Stimulated activated CD8-positive, alpha-beta memory T cell treated with anti-CD3 and anti-CD28 coated beads, Interleukin-12 subunit alpha, Interleukin-12 subunit beta, amount 100 ng/mL, for 4 hours (primary cell): ENCODE results near the gene CA12.

ENCODE experiments used
- DNase-seq: peaks from one replicate; pipeline ENCODE4 v3.0.0-alpha.2; 2020; ENCODE audit warnings: low read depth

CA12 gene

DNA sequence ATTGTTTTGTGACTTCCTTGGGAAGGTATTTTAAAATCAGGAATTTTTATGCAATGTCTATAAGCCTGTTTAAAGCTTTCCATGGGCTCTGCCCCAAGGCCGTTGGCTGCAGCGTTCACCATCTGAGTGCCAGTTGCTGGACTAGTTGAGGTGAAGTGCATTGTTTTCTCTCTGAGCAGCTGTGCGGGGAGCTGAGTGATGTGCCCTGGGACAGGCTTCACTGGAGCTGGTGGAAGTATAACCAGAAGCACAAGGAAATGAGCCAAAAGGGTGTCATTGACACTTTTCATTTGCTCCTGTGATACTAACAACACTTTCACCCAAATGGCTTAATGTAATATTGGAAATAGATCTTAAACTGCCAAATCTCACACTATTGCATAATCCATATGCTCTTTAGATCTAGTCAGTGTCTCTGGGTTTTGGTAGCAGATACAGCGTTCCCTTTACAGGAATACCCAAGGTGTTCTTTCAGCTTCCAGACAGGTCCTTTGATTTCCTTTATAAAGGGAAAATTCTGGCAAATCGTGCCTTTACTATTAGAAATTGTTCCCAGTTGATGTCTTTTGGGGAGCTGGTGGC lies 75.1 kb downstream of the CA12 start:
- no peak for DNase-seq

DNA sequence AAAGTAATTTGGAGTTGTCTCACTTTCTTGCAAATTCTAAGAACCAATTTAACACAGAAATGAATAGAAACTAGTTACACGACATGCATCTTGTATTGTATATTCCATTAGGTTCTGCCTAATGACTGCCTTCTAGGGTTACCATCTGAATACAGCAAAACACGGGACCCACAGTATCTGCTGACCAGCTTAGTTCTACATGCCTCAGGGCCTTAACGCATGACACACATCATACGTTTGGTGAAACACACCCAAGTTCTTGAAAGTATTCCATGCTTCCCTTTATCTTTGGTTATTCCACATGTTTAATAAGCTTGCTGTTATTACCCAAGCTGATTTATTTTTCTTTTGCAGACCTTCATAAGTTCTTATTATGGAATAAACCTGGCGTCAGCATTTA lies 76.4 kb downstream of the CA12 start:
- DNase-seq, result no peak

DNA sequence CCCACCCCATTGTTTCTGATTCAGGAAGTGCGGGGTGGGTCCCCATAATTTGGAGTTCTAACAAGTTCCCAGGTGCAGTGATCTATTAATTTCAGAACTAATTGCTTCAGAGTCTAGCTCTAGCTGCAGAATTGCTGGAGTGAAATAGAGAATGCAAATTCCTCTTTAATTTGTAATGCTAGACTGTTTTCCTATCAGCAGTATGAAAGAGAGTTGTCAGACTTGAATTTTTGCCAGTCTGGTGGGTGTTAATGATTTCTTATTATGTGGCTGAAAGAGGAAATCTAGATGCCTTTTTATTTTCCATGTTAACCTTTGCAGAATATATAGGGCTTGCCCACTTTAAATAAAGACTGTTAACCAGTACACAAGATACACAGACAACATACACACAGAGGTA lies 80.6 kb downstream of the CA12 start:
- no peak for DNase-seq

DNA sequence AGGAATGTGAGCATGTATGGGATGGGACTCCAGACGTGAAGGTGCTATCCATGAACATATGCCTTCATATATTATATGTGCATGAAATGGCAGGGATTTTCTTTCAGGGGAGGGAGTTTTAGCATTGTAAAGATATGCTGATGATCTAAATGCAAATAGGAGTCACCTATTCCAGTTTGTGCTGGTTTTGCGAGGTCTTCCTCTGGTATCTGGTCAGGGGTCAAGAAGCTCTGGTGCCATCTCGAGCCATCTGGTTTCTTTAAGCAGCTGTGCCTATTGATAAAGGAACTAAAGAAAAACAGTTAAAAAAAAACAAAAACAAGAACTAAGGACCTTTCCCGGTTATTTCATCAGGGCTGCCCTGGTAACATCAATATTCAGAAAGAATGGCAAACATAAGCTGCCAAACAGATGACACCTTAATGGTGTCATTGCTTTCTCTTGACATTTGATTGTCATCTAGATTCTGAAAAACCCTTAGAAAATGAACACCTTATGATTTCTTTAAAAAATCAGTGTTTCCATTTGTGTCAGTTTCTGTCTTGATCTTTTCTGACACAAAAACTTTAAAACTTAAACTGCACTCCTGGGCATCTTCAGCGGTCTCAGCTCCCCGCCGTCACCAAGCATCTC lies 81.6 kb downstream of the CA12 start:
- no peak for DNase-seq

DNA sequence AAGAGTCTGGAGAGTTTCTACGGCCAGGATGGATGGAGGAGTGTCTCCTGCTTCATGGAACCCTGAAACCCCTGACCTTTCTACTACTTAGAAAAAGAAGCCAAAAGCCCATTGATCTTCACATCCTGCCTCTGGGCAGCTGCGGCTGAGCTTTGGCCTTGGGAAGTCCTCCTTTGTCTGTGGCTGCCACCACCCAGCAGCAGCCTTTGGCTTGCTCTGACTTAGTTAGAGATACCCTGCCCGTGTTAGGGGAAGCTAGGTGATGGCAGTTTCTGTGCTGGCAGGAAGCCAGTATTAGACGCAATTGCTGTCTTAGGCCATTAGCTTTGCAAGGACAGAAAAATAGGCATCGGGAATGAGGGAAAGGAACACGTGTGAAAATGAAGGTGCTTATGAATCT lies 85.5 kb downstream of the CA12 start:
- no peak for DNase-seq

DNA sequence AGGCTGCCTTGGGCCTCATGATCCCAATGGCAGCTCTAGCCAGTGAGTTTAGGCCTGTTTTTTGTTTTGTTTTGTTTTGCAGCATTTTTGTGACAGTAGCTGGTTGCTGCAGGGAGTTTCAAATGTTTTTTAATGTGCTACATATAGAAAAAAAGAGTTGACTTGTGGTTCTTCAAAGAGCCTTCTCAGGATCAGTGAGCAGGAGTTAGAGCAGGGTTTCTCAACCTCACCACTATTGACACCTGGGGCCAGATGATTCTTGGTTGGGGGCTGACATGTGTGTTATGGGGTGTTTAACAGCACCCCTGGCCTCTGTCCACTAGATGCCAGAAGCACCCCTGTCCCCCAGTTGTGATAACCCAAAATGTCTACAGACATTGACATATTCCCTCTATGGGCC lies 86.3 kb downstream of the CA12 start:
- DNase-seq, result no peak

DNA sequence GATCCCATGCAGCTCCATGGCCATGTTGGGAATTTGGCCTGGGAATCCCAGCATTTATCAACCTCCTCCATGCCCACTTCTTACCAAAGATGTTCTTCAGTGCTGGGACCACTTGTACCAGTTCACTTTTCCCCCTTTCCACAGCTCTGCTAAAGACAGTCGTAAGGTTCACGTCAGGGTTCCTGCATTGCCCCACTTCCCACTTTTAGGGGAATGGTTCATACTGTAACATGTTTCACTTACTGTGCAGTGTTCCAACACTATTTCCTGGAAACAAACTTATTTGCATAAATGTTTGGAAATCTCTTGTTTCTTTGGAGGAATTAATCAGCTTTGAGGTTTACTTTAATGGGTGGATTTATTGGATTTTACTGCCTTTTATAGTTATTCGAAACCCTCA lies 87.3 kb downstream of the CA12 start:
- no peak for DNase-seq

DNA sequence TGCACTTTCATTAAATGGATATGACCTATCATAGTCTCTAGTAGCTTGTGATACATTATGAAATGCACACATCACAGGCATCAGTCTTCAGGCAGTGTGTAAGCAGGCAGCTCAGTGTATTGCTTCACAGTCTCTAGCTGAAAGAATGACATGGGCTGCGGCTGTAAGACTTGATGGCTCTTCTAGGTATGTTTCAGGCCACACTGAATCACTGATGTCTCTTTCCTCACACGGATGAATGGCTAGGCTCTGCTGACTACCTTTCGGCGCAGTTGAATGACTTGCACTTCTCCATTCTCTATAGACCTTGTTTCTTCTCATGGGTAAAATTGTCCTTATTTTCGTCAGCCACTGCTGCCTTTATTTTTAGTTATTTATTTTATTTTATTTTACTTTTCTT lies 88.9 kb downstream of the CA12 start:
- DNase-seq, result no peak

DNA sequence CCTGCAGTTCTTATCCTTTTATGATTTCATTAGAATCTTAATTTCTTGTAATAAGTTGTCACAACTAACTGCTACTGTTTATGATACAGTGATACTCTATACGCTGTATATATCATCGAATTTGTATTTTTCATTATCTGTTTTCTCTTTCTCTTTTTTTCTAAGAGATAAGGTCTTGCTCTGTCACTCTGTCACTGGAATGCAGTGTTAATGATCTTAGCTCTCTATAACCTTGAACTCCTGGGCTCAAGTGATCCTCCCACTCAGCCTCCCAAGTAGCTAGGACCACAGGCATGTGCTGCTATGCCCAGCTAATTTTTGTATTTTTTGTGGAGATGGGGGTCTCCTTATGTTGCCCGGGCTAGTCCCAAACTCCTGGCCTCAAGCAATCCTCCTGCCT lies 89.4 kb downstream of the CA12 start:
- DNase-seq, result no peak

DNA sequence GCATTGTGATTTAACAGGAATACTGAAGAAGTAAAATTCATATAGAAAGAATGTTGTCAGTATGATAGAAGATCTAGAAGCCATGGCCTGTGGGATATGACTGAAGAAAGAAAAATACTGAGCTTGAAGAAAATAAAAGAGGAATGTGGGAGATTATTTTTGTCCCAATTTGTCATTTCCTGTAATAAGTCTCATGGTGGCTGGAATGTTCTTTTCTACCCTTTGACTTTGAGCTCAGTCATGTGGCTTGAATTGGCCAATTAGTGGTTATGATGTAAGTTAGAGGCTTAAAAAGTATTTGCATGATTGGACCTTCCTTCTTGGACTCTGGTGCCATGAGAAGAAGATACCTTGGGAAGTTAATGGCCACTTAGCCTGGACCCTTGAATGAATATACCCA lies 90.1 kb downstream of the CA12 start:
- no peak for DNase-seq

DNA sequence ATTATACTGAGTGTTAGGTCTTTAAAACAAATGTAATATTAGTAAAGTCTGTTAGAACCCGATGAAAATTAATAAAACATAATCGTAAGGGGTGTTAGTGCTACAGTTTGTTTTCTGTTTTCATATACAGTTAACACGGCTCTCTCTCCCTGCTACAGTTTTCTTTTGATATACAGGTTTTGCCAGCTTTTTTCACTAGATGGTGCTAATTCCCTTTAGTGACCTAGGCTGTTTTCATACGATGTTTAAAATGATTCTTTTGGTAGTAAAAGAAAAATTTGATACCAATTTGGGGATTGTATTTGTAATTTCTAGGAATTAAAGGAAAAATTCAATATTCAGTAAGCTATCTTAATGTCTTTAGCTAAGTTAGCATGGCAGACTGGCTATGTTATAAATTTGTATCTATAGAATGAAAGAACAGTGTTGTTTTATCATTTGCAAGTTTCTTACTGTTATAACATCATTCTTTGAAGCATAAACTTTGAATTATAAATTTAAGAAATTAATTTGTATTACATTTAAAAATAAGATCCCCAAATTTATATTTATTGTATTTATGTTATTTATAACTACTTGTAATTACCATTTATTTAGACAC lies 92.8 kb downstream of the CA12 start:
- no peak for DNase-seq

DNA sequence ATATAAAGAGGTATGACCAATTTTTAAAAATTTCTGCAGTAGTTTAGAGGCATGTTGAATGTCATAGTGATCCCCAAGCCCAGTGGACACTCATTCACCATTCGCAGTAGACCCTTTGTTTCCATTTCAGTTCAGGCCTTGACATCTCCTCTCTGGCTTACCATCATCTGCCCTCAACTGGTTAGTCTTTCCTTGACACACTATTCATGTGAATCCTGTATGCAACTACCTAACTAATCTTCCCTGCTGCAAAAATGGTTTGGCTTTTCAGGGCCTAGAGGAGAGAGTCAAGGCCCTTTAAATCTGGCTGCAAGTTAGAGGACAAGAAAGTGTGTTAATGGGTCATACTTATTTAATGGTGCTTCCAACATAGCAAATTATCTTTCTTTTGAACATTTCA lies 93.3 kb downstream of the CA12 start:
- DNase-seq, result no peak

DNA sequence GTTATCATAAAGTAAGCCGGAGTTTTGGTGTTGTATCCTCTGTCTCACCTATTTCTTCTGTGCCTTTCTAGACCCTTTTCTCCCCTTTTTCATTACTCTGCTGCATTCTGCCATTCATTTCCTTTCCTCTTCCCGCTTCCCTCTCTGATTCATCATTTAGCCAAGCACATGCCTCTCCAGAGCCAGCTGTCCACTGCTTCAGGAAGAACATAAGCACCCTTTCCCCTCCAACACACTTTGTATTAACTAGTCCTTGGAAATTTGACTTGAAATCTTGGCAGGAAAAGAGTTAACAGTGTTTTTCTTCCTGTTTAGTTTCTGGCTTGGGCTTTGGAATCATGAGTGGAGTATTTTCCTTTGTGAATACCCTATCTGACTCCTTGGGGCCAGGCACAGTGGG lies 94.5 kb downstream of the CA12 start:
- no peak for DNase-seq

DNA sequence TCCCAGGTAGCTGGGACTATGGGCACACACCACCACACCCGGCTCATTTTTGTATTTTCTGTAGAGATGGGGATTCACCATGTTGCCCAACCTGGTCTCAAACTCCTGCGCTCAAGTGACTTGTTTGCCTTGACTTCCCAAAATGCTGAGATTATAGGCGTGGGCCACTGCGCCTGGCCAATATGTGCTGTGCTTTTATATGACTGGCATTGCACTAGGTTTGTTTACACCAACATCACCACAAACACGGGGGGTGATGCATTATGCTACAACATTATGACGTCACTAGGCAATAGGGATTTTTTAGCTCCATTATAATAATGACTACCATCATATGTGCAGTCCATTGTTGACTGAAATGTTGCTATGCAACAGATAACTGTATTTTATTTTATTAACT lies 97.3 kb downstream of the CA12 start:
- no peak for DNase-seq

DNA sequence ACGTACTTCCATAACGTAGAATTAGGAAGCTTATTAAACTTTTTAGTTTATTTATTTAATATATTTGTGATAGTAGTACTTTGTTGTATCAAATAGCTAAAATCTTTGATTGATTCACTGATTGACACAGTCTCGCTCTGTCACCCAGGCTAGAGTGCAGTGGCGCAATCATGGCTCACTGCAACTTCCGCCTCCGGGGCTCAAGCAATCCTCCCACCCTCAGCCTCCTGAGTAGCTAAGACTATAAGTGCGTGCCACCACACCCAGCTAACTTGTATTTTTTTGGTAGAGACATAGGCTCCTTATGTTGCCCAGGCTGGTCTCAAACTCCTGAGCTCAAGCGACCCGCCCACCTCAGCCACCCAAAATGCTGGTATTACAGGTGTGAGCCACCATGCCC lies 98.5 kb downstream of the CA12 start:
- DNase-seq, result no peak

DNA sequence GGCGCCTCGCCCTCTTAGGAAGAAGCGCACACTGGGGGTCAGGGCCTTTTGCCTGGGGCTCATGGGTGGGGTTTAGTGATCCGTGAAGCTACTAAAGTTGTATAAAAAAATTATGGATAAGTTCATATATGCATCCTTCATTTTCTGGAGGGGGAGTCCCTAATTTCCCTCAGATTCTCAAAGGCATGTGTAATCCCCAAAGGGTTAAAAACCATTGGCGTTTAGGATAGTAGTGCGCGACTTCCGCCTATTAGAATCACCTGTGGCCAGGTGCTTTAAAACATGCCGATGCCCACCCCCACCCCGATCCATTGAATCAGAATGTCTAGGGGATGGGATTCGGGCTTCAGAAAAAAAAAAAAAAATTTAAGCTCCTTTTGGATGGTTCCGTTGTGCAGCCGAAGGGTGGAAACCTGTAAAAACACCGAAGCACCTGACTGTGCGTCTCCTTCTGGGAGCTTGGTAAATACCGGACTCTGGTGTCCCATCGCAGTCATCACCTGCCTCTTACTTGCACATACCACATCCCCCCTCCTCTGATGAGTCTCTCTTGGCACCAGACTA lies 103.7 kb downstream of the CA12 start:
- DNase-seq, result no peak

DNA sequence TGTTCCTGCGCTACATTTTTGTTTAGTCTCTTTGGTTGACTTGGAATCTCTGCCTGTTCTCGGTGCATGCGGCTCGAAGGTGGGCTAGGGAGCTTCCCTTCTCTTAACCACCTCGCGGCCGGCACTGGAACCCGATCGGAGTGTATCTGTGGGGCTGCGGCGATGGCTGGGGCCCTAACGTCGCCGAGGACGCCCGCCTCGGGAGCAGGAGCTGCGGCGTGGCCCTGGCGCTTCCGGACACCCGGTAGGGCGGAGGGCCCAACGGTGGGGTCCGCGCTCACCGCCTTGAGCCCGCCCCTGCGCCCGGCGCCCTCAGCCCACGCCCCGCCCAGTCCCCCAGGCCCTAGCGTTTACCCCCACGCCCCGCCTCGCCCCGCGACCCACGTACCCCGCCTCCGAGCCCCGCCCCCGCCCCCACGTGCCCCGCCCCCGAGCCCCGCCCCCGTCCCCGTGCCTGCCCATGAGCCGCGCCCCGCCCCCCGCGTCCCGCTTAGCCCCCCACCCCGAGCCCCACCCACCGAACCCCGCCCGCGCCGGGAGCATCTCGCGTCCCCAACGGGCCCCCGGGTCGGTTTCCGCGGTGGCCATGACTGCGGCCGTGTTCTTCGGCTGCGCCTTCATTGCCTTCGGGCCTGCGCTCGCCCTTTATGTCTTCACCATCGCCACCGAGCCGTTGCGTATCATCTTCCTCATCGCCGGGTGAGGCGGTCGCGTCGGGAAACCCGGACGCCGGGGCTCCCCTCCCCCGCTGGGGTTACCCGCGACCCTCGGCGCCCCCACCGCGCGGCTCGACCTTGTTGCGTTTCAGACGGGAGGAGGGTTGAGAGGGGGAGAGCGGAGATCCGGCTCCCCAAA lies 104.4 kb downstream of the CA12 start, which contains the start of gene APH1B:
APH1B (plus strand) TSS at position 568 of the 855 bp plus-strand sequence; CDS start at position 587, 19 bp downstream.
- DNase-seq, result peak; percentile 70

DNA sequence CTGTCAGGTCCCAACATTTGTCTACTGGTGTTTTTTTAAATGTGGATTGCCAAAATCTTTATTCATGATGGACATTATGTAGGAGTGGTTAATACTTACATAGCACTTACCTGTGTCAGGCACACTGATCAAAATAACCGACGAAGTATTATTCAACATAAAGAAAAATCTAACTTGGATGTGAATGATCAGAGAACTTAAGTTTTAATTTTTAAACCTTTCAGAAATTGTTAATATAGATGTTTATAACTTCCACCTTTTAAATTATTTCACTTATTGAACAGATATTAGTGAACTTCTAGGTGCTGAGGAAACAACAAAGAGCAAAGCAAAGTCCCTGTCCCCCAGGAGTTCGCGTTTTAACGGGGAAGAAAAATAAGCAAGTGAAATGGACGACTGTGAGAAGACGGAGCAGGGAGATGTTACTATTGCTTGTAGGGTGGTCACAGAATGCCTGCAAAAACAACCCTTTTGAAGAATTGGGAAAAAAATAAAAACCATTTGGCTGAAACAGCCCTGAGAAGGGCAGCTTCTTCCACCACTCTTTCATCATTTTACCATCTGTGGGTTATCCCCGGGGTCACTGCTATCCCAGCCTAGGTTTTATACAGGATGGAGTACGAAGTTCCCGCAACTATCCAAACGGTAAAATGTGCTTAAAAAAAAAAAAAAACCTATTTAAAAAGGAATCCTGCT lies 105.2 kb downstream of the CA12 start:
- no peak for DNase-seq

DNA sequence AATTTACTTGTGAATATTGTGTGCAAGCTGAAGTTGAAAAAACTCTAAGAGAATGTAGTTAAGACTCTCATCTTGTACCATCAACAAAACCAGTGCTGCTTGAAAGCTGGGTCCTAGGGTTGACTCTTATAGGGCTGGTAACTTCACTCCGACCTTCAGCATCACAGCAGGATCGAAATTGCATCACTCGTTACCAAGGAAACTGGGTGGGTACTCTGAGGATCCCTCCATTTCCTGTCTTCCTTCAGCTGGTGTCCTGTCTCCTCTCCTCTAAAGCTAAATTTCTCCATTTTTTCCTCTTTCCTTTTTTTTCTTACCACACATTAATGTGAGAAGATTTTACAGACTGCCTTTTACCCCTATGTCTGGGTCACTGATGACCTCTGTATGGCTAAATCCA lies 107.2 kb downstream of the CA12 start:
- no peak for DNase-seq
